ENCODE results near the gene HSP90AB1. TPM values are rescaled to one million over a fixed set of nuclear protein-coding genes. Genes with fewer than 3 reads are reported as not detected.

Gene HSP90AB1
- total RNA-seq, 1 experiment from 2014 or later = 751 TPM

DNA sequence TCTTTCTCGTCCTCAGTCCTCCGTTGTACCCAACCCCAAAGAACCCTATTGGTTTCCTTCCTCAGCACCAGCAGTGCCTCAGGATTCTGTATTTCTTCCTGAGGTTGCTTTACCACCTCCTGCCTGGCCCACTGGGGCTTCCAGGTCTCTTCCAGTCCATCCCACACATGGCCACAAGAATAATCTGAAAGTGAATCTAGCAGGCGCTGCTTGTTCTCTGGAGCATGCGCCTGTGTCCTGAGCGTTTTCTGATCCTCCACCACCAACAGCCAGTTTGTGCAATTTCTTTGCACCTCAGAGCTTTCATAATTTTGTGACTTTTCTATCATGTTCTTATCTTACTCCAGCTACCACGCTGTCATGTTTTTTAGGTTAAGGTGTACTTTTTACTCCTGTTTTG, 11.6 kb upstream of the HSP90AB1 start:
- DNase-seq (ENCODE audit: low spot score) = no peak

DNA sequence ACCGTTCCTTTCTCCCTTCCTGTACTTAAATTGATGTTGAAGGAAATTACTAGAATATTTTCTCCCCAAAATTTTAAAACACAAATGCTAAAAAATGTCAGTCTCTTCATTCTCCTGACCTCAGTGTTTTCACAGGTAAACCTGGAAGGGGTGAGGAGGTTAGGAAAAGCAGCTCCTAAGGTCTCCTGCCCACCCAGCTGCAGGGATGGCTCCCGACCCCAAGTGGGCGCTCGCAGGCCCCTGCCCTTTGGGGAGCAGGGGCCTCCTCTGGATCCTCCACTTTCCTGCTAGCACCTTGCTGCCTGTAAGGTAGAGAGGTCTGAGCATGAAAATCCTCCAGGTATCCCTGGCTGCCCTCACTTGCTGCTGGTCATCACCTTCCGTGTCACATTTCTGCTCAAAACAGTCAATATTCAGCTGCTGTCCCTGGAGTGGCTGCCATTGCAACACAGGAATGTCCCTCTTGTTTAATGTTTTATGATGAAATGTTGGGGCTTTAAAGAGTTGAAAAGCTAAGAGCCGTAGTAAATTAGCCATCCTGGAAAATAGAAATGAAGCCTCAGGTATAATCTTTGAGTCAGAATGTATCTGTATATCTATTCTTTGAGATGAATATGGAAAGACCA, 10.9 kb upstream of the HSP90AB1 start:
- no peak for DNase-seq (ENCODE audit: low spot score)

DNA sequence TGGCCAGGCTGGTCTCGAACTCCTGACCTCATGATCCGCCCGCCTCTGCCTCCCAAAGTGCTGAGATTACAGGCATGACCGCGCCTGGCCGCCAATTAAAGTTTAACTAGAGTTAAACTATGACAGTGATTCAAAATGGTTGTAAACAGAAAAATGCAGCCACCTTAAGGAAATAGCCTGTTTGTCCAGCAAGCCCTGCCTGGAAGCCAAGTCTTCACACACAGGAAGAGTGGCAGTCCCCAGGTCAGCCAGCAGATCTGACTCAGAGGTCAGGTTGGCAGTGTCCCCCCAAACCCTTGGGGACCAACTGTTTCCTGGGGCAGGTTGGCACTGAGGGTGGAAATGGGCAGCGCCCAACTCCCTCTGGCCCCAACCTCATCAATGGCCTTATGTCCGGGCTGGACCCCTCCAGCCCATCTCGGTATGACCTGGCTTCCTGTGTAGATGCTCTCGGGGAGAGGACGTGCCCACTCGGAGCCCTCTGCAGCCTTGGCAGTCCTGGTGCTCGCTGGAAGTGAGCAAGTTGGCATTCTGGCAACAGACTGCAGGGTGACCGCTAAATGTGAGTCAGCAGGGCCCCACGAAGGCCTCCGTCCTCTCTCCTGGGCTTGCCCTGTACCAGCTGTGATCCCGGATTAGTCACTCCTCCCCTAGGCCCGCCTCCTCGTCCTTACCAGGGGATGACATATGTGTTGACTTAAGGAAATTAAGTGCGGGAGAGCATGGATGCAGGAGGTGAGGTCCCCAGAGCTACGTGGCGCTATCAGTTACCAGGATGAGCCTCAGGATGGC, 9.7 kb upstream of the HSP90AB1 start:
- peak; percentile 97 for DNase-seq (ENCODE audit: low spot score)

DNA sequence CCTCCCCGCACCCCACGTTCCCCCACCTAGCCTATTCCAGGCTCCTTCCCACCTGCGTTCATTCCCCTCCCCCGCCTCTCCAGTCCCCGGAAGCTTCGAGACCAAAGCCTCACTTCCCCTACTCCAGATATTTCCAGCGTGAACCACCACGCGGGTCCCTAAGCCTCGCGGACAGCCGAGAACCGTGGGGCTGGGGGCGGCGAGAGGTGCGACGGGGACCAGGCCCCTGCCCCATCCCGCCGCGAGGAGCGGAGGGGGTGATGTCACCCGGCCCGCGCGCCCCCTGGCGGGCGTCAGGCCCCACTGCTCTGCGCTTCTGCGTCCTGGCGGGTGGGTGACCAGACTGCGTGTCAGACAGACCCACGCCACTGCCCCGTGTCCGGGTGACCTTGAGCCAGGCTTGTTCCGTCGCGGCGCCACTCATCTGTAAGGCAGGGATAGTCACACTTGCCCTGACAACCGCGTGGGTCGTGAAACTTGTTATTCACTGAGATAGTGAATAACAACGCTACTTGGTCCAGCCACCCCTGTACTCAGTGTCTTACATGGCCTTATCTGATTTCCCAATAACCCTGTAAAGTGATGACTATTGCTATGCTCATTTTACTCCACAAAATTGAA, 9.0 kb upstream of the HSP90AB1 start:
- peak; percentile 83 for DNase-seq (ENCODE audit: low spot score)

DNA sequence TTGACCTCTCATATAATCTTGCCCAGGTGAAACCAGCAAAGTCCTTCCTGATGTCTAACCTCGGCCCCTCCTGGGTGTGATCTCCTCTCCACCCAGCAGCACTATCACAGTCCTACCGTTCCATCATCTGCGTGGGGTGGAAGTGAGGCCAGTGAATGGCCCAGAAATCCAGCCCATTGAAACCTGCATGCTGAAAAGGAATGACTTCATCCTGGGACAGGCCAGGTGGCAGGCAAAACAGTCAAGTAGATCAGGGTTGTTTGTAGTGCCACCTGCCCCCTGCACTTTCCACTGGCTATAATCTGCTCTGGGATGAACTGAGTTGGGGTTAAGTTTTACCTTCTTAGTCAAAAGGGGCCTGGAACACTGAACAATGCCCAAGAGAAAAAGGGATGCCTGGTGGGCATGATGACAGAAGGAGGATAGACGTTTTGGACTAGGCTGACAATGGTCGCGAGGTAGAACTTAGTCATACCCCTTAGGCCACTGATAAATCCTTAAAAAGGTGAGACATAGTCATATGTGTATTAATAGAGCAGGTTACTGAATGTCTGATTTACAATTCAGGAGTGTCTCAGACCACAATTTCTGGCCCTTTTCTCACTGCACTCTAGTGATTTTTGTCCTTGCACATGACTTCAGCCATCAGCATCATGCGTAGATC, 8.1 kb upstream of the HSP90AB1 start:
- DNase-seq (ENCODE audit: low spot score) = no peak

DNA sequence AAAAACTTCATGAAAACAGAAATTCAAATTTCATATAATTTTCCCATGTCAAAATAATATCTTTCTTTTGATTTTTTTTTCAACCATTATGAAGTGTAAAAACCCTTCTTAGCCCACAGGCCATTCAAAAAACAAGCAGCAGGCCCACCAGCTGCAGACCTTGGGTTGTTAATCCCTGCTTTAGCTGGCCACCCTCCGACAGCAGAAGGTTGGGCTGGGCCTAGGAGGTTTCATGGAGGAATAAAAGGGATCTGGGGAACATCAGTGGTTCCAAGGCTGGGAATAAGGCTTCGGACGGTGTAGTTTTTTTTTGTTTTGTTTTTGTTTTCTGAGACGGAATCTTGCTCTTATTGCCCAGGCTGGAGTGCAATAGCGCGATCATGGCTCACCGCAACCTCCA, 3.6 kb upstream of the HSP90AB1 start:
- DNase-seq (ENCODE audit: low spot score) = no peak

DNA sequence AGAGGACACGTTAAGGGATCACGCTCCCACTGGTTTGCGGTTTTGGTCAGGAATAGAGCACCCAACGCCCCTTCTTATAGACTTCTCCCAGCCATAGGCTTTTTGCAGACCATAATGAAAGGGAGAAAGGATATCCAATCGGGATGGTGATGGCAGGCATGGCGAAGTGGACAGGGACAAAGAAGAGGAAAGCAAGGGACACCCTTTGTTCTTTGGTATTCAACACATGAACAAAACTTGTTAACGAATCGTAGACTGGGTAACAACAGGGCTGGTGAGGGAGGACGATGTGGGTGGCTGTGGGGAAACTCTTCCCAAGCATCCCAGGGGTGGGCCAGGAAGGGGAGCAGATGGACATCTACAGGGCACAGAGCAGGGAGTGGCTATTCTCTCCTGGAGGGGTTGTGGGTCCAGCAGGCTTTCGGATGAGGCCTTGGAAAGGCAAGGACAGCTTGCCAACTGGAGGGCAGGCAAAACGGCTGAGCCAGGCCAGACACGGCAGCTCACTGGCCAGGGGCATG, 1.4 kb upstream of the HSP90AB1 start:
- DNase-seq (ENCODE audit: low spot score) = no peak

DNA sequence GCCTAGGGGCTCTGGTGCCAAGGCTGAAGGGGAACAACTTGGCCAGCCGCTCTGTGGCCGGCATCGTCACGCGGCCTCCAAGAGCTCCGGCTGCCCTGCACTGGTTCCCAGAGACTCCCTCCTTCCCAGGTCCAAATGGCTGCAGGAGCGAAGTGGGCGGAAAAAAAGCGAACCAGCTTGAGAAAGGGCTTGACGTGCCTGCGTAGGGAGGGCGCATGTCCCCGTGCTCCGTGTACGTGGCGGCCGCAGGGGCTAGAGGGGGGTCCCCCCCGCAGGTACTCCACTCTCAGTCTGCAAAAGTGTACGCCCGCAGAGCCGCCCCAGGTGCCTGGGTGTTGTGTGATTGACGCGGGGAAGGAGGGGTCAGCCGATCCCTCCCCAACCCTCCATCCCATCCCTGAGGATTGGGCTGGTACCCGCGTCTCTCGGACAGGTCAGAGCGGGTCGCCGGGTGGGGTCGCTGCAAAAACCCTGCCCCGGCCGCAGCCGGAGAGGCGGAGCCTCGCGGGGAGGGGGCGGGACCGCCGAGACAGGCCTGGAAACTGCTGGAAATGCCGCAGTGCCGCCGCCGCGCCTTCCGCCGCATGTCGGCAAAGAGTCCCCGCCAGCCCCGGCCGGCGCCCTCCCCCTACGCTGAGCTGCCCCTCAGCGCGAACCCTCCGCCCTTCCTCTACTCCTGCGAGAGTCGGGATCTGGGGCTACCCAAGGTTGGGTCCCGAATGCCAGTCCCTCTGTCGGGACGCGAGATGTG, 814 bp upstream of the HSP90AB1 start:
- DNase-seq (ENCODE audit: low spot score) = peak; percentile 81

DNA sequence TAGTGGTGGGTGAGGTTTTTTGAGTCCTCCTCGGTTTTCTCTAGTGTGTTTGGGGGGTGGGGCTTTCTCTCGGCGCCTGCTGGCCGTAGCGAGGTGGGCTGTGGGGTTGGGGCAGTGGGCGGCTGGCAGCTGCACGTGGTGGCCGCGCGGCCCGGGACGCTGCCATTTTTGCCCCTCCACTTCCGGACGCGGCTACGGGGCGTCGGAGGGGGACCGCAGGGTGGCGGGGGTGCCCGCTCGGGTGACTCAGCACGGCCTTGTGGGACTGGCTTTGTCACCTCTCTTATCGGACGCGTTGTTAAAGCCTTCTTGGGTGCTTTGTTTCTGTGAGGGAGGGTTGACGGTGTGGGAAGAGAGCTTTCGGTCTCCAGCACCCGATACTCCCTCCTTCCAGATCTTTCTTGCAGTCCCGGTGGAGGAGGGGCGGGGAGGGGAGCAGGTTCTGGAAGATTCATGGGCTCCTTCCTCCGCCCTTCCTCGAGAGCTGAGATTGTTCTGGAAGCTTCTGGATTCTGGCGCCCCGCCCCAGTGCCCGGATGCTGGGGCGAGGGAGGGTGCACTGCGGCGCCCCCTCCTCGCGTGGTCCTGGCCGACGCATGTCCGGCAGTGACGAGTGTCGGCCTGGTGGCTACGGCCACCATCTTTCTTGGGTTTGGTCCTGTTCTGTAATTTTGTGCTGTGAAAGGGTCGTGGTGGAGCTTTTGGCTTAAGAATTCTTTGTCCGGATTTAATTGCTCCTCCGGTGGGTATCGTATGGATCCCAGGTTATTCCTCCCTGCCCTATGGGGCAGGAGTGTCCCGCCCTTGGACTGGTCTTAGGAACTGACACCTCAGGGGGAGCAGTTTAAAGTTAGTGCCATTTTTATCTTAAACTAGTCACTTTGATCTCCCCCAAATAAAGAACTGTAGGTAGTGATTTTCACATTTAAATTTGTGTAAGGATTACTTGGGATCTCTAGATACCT, 719 bp downstream of the HSP90AB1 start:
- DNase-seq (ENCODE audit: low spot score) = peak; percentile 56

DNA sequence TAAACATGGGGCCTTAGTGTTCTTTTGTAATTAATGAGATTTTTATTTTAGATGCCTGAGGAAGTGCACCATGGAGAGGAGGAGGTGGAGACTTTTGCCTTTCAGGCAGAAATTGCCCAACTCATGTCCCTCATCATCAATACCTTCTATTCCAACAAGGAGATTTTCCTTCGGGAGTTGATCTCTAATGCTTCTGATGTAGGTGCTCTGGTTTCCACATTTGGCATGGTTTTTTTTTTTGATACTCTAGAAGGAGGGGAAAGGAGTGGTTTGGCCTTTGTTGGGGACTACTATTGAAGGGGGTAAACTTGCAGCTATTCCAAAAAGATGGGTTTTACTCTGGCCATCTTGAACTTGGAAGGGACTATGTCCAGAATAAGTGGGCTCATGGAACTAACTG, 1.7 kb downstream of the HSP90AB1 start:
- no peak for DNase-seq (ENCODE audit: low spot score)

DNA sequence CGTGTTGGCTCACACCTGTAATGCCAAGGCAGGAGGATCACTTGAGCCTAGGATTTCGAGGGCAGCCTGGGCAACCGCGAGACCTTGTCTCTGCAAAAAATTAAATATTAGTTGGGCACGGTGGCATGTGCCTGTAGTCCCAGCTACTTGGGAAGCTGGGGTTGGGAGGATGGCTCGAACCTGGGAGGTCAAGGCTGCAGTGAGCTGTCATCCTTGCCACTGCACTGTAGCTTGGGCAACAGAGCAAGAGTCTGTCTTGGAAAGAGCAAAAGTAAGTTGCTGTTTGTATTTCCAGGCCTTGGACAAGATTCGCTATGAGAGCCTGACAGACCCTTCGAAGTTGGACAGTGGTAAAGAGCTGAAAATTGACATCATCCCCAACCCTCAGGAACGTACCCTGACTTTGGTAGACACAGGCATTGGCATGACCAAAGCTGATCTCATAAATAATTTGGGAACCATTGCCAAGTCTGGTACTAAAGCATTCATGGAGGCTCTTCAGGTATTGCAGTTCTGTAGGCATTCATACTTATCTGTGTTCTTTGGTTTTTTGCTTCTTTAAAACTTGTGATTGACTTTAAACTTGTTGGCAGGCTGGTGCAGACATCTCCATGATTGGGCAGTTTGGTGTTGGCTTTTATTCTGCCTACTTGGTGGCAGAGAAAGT, 2.3 kb downstream of the HSP90AB1 start:
- DNase-seq (ENCODE audit: low spot score) = no peak

DNA sequence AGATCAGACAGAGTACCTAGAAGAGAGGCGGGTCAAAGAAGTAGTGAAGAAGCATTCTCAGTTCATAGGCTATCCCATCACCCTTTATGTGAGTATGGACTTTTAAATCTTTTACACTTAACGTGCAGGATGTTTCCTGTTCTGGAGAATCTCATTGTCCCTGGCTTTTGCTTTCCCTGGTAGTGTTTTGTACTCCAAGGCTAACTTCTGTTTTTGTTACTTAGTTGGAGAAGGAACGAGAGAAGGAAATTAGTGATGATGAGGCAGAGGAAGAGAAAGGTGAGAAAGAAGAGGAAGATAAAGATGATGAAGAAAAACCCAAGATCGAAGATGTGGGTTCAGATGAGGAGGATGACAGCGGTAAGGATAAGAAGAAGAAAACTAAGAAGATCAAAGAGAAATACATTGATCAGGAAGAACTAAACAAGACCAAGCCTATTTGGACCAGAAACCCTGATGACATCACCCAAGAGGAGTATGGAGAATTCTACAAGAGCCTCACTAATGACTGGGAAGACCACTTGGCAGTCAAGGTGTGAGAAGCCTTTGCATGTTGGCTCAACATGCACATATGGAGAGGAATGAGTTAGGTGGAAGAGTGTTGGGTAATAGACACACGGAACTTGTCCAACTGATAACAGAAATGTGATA, 3.3 kb downstream of the HSP90AB1 start:
- no peak for DNase-seq (ENCODE audit: low spot score)

DNA sequence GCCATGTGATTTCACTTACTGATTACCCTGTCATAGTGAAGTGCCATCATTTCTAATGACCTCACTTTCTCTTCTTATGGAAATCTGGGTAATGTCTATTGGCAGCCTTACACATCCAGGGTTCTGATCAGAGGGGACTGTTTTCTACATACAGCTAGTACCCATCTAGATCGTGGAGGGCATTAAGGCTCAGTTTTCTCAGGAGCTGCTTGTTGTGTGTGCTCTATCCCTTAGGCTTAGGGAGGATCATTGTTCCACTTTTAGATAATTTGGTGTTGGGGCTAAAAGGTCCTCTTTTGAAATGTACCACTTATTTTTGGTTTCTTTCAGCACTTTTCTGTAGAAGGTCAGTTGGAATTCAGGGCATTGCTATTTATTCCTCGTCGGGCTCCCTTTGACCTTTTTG, 3.8 kb downstream of the HSP90AB1 start:
- DNase-seq (ENCODE audit: low spot score) = no peak

DNA sequence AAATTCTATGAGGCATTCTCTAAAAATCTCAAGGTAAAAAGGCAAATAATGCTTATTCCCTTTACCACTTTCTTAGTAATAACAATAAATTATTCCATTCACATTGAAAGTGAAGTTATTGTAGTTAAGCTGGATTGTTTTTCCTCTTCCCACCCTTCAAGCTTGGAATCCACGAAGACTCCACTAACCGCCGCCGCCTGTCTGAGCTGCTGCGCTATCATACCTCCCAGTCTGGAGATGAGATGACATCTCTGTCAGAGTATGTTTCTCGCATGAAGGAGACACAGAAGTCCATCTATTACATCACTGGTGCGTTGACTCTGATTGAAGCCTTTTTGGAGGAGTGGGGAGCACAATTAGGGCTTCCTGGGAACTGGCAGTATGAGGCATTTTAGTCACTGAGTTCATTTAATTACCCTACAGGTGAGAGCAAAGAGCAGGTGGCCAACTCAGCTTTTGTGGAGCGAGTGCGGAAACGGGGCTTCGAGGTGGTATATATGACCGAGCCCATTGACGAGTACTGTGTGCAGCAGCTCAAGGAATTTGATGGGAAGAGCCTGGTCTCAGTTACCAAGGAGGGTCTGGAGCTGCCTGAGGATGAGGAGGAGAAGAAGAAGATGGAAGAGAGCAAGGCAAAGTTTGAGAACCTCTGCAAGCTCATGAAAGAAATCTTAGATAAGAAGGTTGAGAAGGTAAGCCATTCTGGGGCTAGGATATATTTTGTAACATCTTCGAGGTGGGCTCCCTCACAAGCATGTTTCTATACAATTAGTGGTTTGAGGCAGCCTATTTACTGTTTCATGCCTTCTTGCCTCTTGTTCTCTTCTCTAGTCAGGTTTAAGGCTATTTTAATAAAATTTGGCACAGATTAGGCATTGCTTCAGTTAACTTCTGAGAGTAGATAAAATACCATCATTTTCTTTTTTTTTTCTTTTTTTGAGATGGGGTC, 4.9 kb downstream of the HSP90AB1 start:
- no peak for DNase-seq (ENCODE audit: low spot score)

DNA sequence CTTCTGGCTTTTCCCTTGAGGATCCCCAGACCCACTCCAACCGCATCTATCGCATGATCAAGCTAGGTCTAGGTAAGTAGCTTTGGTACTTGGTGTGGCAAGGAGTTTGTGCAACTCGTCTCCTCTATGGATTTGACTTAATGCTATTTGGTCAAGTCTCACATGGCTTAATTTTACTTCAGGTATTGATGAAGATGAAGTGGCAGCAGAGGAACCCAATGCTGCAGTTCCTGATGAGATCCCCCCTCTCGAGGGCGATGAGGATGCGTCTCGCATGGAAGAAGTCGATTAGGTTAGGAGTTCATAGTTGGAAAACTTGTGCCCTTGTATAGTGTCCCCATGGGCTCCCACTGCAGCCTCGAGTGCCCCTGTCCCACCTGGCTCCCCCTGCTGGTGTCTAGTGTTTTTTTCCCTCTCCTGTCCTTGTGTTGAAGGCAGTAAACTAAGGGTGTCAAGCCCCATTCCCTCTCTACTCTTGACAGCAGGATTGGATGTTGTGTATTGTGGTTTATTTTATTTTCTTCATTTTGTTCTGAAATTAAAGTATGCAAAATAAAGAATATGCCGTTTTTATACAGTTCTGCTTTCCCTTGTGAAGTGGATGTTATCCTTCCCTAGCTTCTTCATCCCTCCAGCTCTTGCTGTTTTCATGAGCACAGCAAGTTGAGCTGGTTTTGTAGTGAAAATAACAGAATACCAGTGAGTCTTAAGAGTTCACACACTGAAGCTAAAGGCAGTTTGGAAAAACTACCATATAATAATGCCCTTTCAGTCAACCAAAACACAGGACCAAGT, 6.6 kb downstream of the HSP90AB1 start:
- peak; percentile 73 for DNase-seq (ENCODE audit: low spot score)

DNA sequence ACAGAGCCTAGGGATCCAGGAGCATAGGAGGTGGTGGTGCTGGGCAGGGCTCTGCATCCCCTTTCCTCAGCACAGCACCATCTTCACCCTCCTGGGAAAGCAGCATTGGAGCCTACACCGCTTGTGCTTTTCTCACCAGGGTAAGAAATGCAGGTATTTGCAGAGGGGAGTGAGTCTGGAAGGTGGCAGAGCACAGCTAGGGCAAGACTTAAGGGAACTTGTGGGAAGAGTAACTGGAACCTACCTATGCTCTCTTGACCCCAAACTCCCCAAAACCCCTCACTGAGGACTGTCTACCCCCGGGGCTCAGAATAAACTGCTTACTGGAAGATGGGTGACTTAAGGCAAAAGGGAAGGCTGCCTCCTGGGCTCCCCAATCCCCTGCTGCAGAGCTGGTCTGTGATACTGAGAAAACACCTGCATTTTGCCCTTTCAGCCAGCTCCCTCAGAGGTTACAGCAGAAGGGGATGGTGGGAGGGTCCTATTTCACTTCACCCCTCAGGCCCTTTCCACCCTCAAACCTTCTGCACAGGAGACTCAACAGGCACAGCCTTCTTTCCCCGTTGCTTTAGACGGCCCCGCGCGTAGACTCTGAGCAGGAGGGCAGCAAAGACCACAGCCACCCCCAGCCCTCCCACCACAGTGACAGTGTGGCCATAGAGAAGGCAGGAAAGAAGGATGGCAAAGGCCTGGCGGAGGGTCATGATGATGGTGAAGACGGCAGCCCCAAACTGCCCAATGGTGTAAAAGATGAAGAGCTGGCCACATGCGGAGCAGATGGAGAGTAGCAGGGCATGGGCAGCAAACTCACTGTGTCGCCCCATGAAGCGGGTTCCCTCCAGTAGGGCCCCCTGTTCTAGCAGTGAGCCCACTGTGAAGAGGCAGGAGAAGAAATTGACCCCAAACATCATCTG, 7.5 kb downstream of the HSP90AB1 start:
- no peak for DNase-seq (ENCODE audit: low spot score)

All from HT-29 (cell line).